ENCODE measurements around the gene PP2D1.

The PP2D1 gene

GRCh38 chr3:19937459-19938294 lies 74.4 kb downstream of the PP2D1 start:
- peak; percentile 6 for DNase-seq
- in situ Hi-C loops (cut with MboI; ENCODE audit: low pct_unique_long_range_greater_than_20kb, low sequenced_read_pairs): no loop called here
